GM10847 (cell line): Measurements from ENCODE around the gene SCRT2.

Experiments
- POLR2A ChIP-seq: IDR thresholded peaks from 2 replicates; pipeline ENCODE4 v1.6.1; 2011; ENCODE audit not compliant: insufficient read length; ENCODE audit errors: extremely low read depth

The SCRT2 gene

DNA sequence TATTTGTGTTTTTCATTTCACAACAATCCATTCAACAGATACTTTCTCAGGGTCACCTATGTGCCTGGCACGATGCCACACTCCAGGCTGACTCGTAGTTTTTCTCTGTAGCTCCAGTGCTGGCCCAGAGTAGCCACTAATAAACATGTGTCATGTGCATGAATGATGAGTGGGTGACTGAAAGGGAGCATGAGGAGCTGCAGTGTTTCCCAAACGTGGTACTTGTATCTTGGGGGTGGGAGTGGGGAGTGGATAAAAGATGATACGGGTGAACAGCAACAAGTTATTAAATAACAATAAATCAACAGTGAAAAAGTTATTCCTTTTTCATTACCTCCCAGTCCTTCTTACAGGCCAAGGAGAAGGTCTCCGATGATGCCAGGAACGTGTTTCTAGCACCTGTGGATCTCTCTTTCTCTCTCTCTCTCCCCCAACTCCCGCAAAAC is 39.7 kb downstream of the SCRT2 start:
- TF ChIP-seq POLR2A = no peak

DNA sequence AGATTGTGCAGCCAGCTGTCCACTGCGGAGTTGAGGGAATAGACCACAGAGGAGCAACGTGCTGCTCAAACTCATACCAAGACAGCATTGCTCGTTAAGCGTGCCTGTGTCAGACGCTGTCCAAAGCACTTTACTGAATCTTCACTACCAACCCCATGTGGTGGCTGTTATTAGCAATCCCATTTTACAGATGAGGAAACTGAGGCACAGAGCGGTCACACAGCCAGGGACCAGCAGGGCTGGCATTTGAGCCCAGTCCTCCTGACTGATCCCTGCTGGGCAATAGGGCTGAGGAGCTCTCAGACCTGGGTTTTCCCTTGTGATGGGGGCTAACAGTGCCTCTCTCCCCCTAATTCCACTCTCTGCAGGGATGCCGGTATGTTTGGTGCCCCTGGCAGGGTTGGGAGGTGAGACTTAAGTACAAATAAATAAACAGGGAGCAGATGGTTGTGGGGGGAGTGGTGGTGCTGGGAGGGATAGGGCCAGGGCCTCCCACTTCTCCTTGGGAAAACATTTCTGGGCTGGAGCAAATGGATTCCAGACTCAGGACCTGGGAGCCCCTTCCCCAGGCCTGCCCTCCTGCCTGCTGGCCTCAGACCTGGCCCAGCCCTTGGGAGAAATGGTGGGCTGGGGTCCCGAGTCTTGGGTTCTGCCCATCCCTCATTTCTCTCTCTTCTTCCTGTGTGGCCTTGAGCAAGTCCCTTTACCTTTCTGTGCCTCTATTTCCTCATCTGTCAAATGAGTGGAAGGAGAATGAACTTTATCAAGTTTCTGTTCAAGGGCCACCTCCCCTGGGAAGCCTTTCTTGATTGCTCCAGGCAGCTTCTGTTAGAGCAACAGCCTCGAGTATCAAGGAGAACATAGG is 40.3 kb downstream of the SCRT2 start:
- no peak for TF ChIP-seq POLR2A

DNA sequence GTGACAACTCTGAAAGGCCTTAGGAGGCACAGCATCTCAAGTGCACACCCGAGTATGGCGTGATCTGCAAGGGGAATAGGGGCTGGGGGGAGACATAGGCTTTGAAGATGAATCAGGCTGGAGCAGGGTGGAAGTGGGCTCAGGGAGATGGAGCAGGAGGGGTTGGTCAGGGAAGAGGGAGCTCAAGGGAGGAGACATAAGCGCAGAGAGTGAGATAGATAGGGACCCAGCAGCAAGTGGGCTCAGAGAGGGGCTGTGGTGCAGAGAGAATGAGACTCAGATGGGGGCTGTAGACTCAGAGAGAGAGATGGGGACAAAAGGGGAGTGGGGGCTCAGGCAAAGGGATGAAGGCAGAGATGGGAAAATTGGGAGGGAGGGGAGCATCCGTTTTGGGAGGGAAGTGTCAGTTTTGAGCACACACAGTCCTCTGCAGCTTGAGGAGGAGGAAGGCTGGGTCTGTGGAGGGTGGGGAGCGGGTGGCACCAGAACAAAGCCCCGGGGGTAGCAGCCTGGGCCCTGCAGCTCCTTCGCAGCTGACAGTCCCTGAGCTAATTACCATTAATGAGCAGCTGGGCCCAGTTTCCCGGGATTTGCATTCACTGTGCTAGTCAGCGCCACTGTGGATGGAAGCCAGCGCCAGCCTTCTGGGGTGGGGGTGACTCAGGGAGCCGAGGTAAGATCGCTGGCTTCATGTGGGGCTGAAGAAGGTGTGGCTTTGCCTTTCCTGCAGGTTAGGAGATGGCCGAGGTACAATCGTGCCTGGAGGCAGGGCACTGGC is 41.3 kb downstream of the SCRT2 start:
- TF ChIP-seq POLR2A = no peak

DNA sequence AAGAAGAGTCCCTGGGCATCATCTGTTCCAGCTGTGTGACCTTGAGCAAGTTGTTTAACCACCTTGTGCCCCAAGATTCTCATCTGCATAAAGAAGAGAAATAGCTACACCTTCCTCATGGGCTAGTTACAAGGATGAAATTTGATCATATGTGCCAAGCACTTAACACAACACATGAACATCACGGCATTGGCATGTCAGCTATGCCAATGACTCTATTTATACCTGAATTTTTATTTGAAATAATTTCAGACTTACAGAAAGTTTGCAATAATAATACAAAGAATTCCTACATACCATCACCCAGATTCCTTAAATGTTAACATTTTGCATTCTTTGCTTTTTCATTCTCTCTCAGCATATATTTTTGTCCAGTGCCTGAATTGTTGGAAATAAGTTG is 44.5 kb downstream of the SCRT2 start:
- no peak for TF ChIP-seq POLR2A

DNA sequence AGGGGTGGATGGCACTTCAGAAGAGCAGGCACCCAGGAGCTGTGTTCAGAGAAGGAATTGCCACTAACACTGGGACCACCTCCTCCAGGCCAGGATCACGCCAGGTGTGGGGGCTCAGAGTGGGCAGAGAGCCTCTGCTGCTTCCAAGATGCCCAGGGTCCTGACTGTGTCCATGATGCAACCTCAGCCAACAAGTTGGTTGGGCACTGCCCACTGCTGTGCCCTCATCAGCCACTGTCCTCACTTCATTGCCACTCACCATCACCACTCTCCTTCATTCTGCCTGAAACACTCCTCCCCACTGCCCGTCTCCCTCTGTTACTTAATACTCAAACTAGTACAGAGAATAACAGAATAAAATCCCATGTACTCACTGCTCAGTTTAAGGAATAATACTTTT is 49.0 kb downstream of the SCRT2 start:
- no peak for TF ChIP-seq POLR2A

DNA sequence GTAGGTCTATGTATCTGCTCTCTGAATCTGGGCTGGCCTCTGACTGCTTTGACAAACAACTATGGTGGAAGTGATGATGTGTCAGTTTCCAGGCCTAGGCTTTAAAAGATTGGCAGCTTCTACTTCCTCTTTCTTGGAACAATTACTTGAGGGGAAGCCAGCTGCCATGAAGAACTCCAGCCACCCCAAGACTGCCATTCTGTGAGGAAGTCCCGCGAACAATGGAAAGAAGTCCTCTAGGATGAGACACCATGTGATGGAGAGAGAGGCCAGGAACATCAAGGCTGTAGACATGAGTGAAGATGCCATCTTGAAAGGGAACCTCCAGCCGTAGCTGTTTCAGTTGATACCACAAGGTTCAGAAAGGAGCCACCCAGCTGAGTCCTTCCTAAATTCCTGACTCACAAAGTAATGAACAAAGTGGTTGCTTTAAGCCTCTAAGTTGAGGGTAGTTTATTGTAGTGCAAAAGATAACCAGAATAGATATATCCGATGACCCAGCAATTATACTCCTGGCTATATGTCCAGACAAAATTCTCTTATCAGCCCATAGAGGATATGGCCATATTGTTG is 50.2 kb downstream of the SCRT2 start:
- no peak for TF ChIP-seq POLR2A

DNA sequence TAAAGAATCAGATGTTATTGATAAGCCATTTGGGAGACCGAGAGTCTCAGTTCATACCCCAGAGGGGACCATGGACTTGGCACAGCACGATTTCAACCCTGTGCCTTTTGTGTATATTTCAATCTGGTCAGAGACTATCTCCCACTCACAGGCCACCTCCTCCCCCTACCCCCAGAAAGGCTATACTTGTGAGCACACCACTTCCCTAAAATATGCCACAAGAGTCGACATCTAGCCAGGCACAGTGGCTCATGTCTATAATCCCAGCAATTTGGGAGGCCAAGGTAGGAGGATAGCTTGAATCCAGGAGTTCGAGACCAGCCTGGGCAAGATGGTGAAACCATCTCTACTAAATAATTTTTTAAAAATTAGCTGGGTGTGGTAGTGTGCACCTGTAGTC is 51.9 kb downstream of the SCRT2 start:
- TF ChIP-seq POLR2A = no peak

DNA sequence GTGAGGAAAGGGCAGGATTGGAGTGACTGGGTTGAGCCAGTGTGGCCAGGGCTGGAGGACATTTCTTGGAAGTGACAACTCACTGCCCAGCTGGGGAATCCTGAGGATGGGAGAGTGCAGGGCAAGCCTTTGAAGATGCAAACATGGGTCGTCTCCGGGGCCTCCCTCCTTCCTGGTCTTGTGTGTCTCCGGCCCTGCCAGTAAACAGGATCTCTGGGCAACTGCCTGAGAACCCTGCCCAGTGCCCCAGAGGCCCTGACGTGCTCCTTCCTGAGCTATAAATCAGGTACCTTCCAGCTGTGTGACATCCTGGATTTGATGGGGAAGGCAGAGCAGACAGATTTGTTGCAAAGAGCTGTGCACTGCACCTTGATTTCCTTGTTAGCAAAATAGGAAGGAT is 52.6 kb downstream of the SCRT2 start:
- no peak for TF ChIP-seq POLR2A

DNA sequence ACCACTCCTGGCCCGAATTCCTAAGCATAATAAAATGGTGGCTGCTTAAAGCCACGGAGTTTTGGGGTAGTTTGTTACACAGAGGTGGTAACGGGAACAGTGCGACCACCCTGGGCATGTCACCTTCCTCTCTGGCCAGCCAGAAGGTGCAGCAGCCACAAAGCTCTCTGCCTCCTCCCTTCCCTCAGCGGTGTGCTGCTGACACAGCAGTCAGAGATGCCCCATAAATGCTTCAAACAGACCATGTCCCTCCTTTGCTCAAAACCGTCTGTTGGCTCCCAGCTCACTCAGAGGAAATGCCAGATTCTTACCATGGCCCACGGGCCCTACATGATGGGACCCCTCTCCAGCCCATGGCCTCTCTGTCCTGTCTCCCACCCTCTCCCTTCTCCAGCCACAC is 53.4 kb downstream of the SCRT2 start:
- TF ChIP-seq POLR2A = no peak

DNA sequence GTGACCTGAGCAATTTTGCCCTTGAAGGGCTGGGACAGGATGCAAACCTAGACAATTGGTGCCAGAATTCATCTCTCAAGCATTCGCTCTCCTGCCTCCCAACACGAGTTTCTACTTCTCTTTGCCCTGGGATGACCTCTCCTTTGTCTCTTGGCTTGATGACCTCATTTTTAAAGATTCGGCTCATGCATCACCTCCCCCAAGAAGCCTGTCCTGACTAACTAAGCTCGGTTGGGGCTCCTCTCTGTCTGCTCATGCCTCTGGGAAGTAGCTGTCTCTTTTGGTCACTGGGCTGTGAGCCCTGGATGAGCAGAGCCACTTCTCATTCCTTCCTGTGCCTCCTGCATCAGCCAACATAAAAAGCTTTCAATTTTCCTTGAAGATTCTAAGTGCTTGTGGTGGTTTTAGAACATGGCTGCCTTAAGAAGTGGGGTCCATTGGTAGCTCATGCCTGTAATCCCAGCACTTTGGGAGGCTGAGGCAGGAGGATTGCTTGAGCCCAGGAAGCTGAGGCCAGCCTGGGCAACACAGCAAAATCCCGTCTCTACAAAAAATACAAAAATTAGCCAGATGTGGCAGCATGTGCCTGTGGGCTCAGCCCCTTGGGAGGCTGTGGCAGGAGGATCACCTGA is 54.4 kb downstream of the SCRT2 start:
- TF ChIP-seq POLR2A = no peak

DNA sequence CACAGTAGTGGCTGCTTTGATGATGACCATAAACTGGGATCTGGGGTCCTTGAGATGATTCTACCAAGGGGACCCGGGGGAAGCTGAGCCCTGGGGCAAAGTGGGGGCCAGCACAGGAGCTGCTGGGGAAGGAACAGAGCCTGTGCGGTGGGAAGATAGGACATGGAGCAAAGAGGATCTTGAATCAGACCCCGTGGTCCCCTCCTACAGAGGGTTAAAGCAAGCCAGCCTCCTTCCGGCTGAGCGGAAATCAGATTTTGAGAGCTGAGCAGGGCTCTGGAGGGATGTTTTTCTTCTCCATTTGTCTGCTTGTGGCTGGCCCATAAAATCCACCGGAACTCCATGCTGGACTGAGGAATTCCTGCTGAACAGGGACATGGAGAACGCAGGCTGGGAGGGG is 55.4 kb downstream of the SCRT2 start:
- TF ChIP-seq POLR2A = no peak

DNA sequence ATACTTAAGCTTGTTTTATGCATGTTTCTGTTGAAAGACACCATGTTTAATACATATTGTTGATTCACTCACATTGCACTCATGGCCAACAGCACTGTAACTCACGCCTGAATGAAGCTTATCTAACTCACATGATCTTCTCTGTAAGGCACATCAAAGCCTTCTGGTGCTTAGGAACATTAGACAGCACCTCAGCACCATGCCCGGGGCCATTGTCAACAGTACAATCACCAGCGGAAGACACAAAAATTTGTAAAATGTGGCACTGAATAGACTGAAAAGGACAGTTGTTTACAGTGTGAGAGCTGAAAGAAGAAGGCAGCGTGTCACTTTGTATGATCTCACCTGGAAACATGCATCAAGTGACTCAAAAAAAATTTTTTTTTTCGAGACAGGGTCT is 56.6 kb downstream of the SCRT2 start:
- TF ChIP-seq POLR2A = no peak

DNA sequence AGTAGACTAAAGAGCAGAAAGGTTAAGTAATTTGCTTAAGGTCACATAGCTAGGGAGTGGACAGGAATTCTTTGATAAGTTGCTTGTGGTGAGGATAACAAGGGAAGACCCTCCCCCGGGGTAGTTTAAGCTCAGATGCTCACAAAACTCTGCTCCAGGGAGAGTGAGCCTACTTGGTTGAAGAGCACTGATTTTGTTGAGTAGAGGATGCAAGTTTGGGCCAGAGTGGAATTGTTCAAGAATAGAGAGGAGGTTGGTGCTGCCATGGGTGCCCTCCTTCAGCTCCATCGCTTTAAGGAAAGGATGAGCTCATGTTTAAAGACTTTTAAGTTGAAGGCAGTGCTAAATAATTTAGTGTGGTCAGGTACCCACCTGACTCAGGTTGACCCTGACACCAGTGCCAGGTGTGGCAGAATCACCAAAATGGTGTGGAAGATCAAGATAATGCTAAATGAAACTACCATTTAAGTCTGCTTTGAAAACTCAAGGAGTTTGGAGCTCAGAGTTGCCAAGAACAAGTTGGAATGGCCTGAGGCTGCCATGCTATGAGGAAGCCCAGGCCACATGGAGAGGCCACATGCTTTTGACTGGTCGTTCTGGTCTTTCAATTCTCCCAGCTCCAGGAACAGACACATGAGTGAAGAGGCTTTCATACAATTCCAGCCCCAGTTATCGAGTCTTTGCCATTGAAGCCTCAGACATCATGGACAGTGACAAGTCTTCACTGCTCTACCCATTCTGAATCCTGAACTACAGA is 57.5 kb downstream of the SCRT2 start:
- no peak for TF ChIP-seq POLR2A

DNA sequence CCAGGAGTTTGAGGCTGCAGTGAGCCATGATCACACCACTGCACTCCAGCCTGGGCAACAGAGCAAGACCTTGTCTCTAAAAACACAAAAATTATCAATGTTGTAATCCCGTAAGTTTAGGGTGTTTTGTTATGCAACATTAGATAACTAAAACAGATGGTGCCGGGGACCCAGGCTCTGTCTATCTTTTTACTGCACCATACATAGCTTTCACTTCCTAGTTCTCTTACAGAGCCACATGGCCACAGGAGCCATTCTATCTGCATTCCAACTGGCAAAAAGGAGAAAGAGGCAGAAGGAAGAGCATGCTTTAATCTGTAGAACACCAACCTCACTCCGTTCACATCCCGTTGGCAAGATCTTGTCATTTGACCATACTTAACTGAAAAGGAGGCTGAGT is 60.1 kb downstream of the SCRT2 start:
- no peak for TF ChIP-seq POLR2A

DNA sequence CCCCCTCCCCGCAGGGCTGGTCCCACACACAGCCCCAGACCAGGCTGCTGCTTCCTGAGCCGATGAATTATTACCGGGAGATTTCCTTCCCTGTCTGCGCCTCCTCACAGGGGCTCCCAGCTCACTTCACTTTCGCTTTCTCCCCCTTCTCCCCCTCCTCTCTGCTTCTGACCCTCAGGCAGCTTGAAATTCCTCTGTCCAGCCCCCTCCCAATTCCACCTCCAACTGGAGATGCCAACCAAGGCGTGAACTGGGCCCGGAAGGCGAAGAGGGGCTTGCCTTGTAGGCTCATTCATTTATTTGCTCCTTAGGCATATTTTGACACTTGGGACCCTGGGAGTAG is 63.8 kb downstream of the SCRT2 start:
- no peak for TF ChIP-seq POLR2A
